ENCODE measurements around the gene ASAP2. TPM values are rescaled to one million over a fixed set of nuclear protein-coding genes. Genes with fewer than 3 reads are reported as not detected.

The ASAP2 gene
- total RNA-seq, 1 donor = 66.2 TPM

GRCh38 chr2:9378433-9379390 lies 172.1 kb downstream of the ASAP2 start:
- Histone ChIP-seq H2AFZ (ENCODE audit: low read length) (no peak overlapping the region), H3K27ac (ENCODE audit: low read depth, low read length) (peak overlapping the region; percentile 67), H3K4me3 (ENCODE audit: insufficient read depth, low read length) (peak overlapping the region; percentile 3), H3K27me3 (ENCODE audit: insufficient read depth, low read length) (no peaks in the 10 kb centered on the region), H3K9me3 (ENCODE audit: low read depth, low read length) (no peaks in the 10 kb centered on the region), H3K79me2 (ENCODE audit: insufficient read depth, low read length) (peaks cover 10% of the 10 kb centered on the region), H3K4me1 (ENCODE audit: insufficient read depth, low read length) (peaks cover 32% of the 10 kb centered on the region), H3K36me3 (ENCODE audit: insufficient read depth, low read length) (peaks cover 73% of the 10 kb centered on the region), H4K20me1 (ENCODE audit: insufficient read depth, low read length) (no peaks in the 10 kb centered on the region), H3K4me2 (ENCODE audit: insufficient read depth, low read length) (peak overlapping the region; percentile 48)
- TF ChIP-seq CTCF (IDR thresholded peaks at IDR 0.05; ENCODE audit: extremely low read depth, low read depth, low read length) = no peak
- DNase-seq (ENCODE audit: insufficient read length, low spot score, missing footprints) = peak; percentile 94

GRCh38 chr2:9379391-9379755 lies 172.8 kb downstream of the ASAP2 start:
- no peak for TF ChIP-seq CTCF (IDR thresholded peaks at IDR 0.05; ENCODE audit: extremely low read depth, low read depth, low read length)
- H2AFZ ChIP-seq (ENCODE audit: low read length) = no peak overlapping the region
- no peak overlapping the region for H3K4me3 ChIP-seq (ENCODE audit: insufficient read depth, low read length)
- peaks cover 32% of the 10 kb centered on the region for H3K4me1 ChIP-seq (ENCODE audit: insufficient read depth, low read length)
- no peaks in the 10 kb centered on the region for H4K20me1 ChIP-seq (ENCODE audit: insufficient read depth, low read length)
- H3K79me2 ChIP-seq (ENCODE audit: insufficient read depth, low read length) = peaks cover 10% of the 10 kb centered on the region
- no peaks in the 10 kb centered on the region for H3K9me3 ChIP-seq (ENCODE audit: low read depth, low read length)
- peaks cover 69% of the 10 kb centered on the region for H3K36me3 ChIP-seq (ENCODE audit: insufficient read depth, low read length)
- no peaks in the 10 kb centered on the region for H3K27me3 ChIP-seq (ENCODE audit: insufficient read depth, low read length)
- DNase-seq (ENCODE audit: insufficient read length, low spot score, missing footprints) = no peak
- H3K27ac ChIP-seq (ENCODE audit: low read depth, low read length) = no peak overlapping the region
- no peak overlapping the region for H3K4me2 ChIP-seq (ENCODE audit: insufficient read depth, low read length)

GRCh38 chr2:9380702-9381628 lies 174.4 kb downstream of the ASAP2 start:
- peaks cover 32% of the 10 kb centered on the region for H3K4me1 ChIP-seq (ENCODE audit: insufficient read depth, low read length)
- H3K36me3 ChIP-seq (ENCODE audit: insufficient read depth, low read length) = peaks cover 68% of the 10 kb centered on the region
- peak; percentile 75 for DNase-seq (ENCODE audit: insufficient read length, low spot score, missing footprints)
- H3K27ac ChIP-seq (ENCODE audit: low read depth, low read length) = peak overlapping the region; percentile 74
- no peaks in the 10 kb centered on the region for H3K27me3 ChIP-seq (ENCODE audit: insufficient read depth, low read length)
- no peak overlapping the region for H3K4me2 ChIP-seq (ENCODE audit: insufficient read depth, low read length)
- no peaks in the 10 kb centered on the region for H4K20me1 ChIP-seq (ENCODE audit: insufficient read depth, low read length)
- no peak overlapping the region for H3K4me3 ChIP-seq (ENCODE audit: insufficient read depth, low read length)
- no peak for TF ChIP-seq CTCF (IDR thresholded peaks at IDR 0.05; ENCODE audit: extremely low read depth, low read depth, low read length)
- H3K79me2 ChIP-seq (ENCODE audit: insufficient read depth, low read length) = peaks cover 10% of the 10 kb centered on the region
- H2AFZ ChIP-seq (ENCODE audit: low read length) = no peak overlapping the region
- no peaks in the 10 kb centered on the region for H3K9me3 ChIP-seq (ENCODE audit: low read depth, low read length)

Measured in osteoblast (primary cell).